Measurements from ENCODE around the gene MCUB. TPM values are rescaled to one million over a fixed set of nuclear protein-coding genes. Genes with fewer than 3 reads are reported as not detected.

MCUB gene
- total and polyA plus RNA-seq, 4 donors: 1.3 to 4.9 (median 1.9) TPM

DNA sequence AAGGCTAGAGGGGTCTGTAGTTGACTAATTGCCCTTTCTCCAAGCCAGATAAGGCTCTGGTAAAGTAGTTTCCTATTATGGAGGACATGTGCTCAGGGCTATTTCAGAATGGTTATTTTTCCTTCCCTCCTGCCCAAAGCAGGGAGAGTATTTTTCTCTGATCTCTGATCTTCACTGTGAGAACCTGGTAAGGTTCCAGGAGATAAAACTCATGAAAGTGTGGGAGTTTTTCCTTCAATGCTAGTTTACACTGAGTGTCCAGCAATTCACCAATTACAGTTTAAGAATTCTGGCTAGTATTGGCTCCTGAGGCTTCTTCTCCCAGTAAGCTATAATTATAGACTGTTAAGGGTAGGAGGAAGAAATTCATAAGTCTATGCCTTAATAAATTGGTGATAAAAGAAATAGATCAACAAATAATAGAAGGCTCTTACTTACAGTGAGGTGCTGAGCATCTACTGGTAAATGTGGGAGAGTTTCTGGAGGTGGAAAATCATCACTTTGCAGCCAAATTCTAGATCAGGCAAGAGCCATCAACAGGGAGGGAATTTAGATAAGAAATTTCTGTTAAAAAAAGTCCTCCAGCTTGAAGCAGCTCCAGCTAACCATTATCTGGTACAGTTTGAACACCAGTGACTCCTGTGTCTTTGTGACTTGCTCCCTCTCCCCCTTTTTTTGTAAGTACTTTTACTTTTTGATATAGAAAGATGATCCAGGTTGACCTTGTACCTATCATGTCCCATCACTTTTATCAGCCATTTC, 112.3 kb downstream of the MCUB start:
- no peaks in the 10 kb centered on the region for H3K27me3 ChIP-seq (ENCODE audit: control insufficient read depth in 4 of 4, insufficient read depth in 4 of 4, low read length in 3 of 4)
- H3K4me1 ChIP-seq (ENCODE audit: control insufficient read depth in 4 of 4, insufficient read depth in 4 of 4, low read length in 3 of 4): no peaks in the 10 kb centered on the region
- no peak overlapping the region for H3K27ac ChIP-seq (ENCODE audit: low read depth in 1 of 2, low read length in 2 of 2)
- no peak for DNase-seq (ENCODE audit: low spot score)
- TF ChIP-seq NR2F2 (IDR thresholded peaks at IDR 0.05) (no peak), YY1 (IDR thresholded peaks at IDR 0.05) (no peak), RXRA (IDR thresholded peaks at IDR 0.05) (no peak), FOXA1 (IDR thresholded peaks at IDR 0.05) (no peak)
- TF ChIP-seq, protein P1, sequence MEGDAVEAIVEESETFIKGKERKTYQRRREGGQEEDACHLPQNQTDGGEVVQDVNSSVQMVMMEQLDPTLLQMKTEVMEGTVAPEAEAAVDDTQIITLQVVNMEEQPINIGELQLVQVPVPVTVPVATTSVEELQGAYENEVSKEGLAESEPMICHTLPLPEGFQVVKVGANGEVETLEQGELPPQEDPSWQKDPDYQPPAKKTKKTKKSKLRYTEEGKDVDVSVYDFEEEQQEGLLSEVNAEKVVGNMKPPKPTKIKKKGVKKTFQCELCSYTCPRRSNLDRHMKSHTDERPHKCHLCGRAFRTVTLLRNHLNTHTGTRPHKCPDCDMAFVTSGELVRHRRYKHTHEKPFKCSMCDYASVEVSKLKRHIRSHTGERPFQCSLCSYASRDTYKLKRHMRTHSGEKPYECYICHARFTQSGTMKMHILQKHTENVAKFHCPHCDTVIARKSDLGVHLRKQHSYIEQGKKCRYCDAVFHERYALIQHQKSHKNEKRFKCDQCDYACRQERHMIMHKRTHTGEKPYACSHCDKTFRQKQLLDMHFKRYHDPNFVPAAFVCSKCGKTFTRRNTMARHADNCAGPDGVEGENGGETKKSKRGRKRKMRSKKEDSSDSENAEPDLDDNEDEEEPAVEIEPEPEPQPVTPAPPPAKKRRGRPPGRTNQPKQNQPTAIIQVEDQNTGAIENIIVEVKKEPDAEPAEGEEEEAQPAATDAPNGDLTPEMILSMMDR (IDR thresholded peaks at IDR 0.05; ENCODE audit: low read depth, low read length, missing input control): no peak
- TF ChIP-seq, protein P2, sequence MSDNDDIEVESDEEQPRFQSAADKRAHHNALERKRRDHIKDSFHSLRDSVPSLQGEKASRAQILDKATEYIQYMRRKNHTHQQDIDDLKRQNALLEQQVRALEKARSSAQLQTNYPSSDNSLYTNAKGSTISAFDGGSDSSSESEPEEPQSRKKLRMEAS (IDR thresholded peaks at IDR 0.05): no peak
- TF ChIP-seq, protein P3, sequence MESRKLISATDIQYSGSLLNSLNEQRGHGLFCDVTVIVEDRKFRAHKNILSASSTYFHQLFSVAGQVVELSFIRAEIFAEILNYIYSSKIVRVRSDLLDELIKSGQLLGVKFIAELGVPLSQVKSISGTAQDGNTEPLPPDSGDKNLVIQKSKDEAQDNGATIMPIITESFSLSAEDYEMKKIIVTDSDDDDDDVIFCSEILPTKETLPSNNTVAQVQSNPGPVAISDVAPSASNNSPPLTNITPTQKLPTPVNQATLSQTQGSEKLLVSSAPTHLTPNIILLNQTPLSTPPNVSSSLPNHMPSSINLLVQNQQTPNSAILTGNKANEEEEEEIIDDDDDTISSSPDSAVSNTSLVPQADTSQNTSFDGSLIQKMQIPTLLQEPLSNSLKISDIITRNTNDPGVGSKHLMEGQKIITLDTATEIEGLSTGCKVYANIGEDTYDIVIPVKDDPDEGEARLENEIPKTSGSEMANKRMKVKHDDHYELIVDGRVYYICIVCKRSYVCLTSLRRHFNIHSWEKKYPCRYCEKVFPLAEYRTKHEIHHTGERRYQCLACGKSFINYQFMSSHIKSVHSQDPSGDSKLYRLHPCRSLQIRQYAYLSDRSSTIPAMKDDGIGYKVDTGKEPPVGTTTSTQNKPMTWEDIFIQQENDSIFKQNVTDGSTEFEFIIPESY (IDR thresholded peaks at IDR 0.05): no peak
- no peaks in the 10 kb centered on the region for H3K36me3 ChIP-seq (ENCODE audit: control insufficient read depth in 4 of 4, insufficient read depth in 3 of 4, low read depth in 1 of 4, low read length in 3 of 4)
- H3K4me3 ChIP-seq (ENCODE audit: low read depth in 1 of 3, low read length in 3 of 3): no peak overlapping the region
- no peak overlapping the region for H3K9ac ChIP-seq (ENCODE audit: low read depth in 1 of 2, low read length in 2 of 2)
- H3K9me3 ChIP-seq (ENCODE audit: control insufficient read depth in 4 of 4, low read length in 3 of 4): no peaks in the 10 kb centered on the region

DNA sequence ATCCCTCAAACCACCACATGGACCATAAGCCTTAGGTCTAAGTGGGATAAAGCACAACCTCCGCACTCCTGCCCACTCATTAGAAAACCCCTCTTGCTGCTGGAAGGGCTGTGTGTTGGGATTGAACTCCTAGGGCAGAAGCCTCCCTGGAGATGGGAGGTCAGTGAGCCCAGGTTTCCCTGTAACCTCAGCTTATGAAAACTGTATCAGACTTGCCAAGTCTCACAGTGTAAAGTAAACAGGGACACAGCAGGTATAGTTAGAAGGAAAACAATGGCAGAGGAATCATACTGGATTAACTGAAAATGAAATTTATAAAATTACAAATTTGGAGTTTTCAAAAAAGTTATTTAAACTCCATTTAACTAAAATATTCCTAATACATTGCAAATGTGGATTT, 113.3 kb downstream of the MCUB start:
- WGBS: 98% methylated on average over 1 of the region's 1 CpG
- TF ChIP-seq JUND (IDR thresholded peaks at IDR 0.05) (no peak), FOXA2 (IDR thresholded peaks at IDR 0.05) (no peak)

DNA sequence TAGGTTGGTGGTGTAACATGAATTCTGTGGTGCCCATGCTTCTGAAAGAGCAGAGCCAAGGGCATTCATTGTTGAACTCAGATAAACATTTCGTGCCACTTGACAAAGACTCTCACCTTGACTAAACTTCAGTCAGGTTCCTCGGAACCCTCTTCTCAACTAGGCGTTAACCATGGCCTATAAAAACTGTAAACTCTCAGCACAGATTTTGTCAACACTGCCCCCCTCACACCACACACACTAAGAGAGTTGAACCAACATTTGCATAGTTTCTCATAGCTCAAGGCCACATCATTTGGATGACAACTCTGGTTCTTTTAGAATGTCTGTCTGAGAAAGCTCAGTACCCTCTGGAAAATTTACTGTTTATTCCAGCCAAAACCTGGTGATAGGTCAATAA, 115.1 kb downstream of the MCUB start:
- no peaks in the 10 kb centered on the region for H3K9me3 ChIP-seq (ENCODE audit: control insufficient read depth in 4 of 4, low read length in 3 of 4)
- whole genome bisulfite sequencing: 88% methylated on average over 3 of the region's 3 CpGs
- H3K4me3 ChIP-seq (ENCODE audit: low read depth in 1 of 3, low read length in 3 of 3): no peak overlapping the region
- no peak overlapping the region for H3K9ac ChIP-seq (ENCODE audit: low read depth in 1 of 2, low read length in 2 of 2)
- no peak for TF ChIP-seq GABPA (IDR thresholded peaks at IDR 0.05 in 1 of 2, conservative IDR thresholded peaks at IDR 0.05 in 1 of 2)
- TF ChIP-seq, protein P1 (IDR thresholded peaks at IDR 0.05; ENCODE audit: low read depth, low read length, missing input control): no peak
- no peak for TF ChIP-seq JUND (IDR thresholded peaks at IDR 0.05)
- no peak for TF ChIP-seq RAD21 (IDR thresholded peaks at IDR 0.05)
- TF ChIP-seq, protein P4, sequence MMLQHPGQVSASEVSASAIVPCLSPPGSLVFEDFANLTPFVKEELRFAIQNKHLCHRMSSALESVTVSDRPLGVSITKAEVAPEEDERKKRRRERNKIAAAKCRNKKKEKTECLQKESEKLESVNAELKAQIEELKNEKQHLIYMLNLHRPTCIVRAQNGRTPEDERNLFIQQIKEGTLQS (IDR thresholded peaks at IDR 0.05): no peak
- TF ChIP-seq, protein P2 (IDR thresholded peaks at IDR 0.05): no peak
- no peak for TF ChIP-seq RXRA (IDR thresholded peaks at IDR 0.05)
- TF ChIP-seq NR2F2 (IDR thresholded peaks at IDR 0.05): no peak
- TF ChIP-seq, protein P5, sequence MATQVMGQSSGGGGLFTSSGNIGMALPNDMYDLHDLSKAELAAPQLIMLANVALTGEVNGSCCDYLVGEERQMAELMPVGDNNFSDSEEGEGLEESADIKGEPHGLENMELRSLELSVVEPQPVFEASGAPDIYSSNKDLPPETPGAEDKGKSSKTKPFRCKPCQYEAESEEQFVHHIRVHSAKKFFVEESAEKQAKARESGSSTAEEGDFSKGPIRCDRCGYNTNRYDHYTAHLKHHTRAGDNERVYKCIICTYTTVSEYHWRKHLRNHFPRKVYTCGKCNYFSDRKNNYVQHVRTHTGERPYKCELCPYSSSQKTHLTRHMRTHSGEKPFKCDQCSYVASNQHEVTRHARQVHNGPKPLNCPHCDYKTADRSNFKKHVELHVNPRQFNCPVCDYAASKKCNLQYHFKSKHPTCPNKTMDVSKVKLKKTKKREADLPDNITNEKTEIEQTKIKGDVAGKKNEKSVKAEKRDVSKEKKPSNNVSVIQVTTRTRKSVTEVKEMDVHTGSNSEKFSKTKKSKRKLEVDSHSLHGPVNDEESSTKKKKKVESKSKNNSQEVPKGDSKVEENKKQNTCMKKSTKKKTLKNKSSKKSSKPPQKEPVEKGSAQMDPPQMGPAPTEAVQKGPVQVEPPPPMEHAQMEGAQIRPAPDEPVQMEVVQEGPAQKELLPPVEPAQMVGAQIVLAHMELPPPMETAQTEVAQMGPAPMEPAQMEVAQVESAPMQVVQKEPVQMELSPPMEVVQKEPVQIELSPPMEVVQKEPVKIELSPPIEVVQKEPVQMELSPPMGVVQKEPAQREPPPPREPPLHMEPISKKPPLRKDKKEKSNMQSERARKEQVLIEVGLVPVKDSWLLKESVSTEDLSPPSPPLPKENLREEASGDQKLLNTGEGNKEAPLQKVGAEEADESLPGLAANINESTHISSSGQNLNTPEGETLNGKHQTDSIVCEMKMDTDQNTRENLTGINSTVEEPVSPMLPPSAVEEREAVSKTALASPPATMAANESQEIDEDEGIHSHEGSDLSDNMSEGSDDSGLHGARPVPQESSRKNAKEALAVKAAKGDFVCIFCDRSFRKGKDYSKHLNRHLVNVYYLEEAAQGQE (IDR thresholded peaks at IDR 0.05): no peak
- TF ChIP-seq YY1 (IDR thresholded peaks at IDR 0.05): no peak
- no peak for TF ChIP-seq FOXA2 (IDR thresholded peaks at IDR 0.05)
- H3K27me3 ChIP-seq (ENCODE audit: control insufficient read depth in 4 of 4, insufficient read depth in 4 of 4, low read length in 3 of 4): no peaks in the 10 kb centered on the region
- H3K4me1 ChIP-seq (ENCODE audit: control insufficient read depth in 4 of 4, insufficient read depth in 4 of 4, low read length in 3 of 4): no peaks in the 10 kb centered on the region
- H3K27ac ChIP-seq (ENCODE audit: low read depth in 1 of 2, low read length in 2 of 2): no peak overlapping the region
- no peak for DNase-seq (ENCODE audit: low spot score)
- H3K36me3 ChIP-seq (ENCODE audit: control insufficient read depth in 4 of 4, insufficient read depth in 3 of 4, low read depth in 1 of 4, low read length in 3 of 4): no peaks in the 10 kb centered on the region

More for the DNA sequence above, 113.3 kb downstream of the MCUB start:
- no peak overlapping the region for H3K27ac ChIP-seq (ENCODE audit: low read depth in 1 of 2, low read length in 2 of 2)
- H3K9ac ChIP-seq (ENCODE audit: low read depth in 1 of 2, low read length in 2 of 2): no peak overlapping the region
- no peaks in the 10 kb centered on the region for H3K4me1 ChIP-seq (ENCODE audit: control insufficient read depth in 4 of 4, insufficient read depth in 4 of 4, low read length in 3 of 4)
- no peak for DNase-seq (ENCODE audit: low spot score)
- no peaks in the 10 kb centered on the region for H3K27me3 ChIP-seq (ENCODE audit: control insufficient read depth in 4 of 4, insufficient read depth in 4 of 4, low read length in 3 of 4)
- no peaks in the 10 kb centered on the region for H3K9me3 ChIP-seq (ENCODE audit: control insufficient read depth in 4 of 4, low read length in 3 of 4)
- H3K4me3 ChIP-seq (ENCODE audit: low read depth in 1 of 3, low read length in 3 of 3): no peak overlapping the region
- H3K36me3 ChIP-seq (ENCODE audit: control insufficient read depth in 4 of 4, insufficient read depth in 3 of 4, low read depth in 1 of 4, low read length in 3 of 4): no peaks in the 10 kb centered on the region
